Measurements from ENCODE around the gene IDE.

Gene IDE

DNA sequence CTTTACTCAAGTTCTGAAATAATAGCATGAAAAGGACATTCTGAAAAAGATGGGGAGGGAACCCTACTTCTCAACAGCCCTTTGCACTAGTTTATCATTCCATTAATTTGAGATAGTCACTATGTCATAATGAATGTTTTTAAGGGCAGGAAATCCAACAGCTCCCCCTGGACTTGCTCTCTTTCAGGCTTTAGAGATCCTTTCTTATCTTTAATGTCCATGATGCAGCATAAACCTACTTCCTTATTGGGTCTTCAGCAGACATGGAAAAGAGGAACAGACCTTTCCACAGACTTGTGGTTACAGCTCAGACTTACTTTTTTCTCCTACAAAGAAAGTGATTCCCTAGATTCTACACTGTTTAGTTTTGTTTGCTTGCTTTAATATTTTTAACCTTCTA, 87.3 kb downstream of the IDE start:
- H3K4me2 ChIP-seq (ENCODE audit: insufficient read depth, low read length), result no peak overlapping the region
- no peaks in the 10 kb centered on the region for H3K79me2 ChIP-seq (ENCODE audit: insufficient read depth, low read length)
- DNase-seq, result no peak
- no peaks in the 10 kb centered on the region for H3K9me3 ChIP-seq (ENCODE audit: insufficient read depth, low read length, severe bottlenecking)
- H3K9ac ChIP-seq (ENCODE audit: low read depth, low read length), result no peak overlapping the region
- no peak overlapping the region for H2AFZ ChIP-seq (ENCODE audit: low read depth, low read length)
- no peaks in the 10 kb centered on the region for H4K20me1 ChIP-seq (ENCODE audit: insufficient read depth, low read length)
- H3K27me3 ChIP-seq (ENCODE audit: insufficient read depth, low read length, poor library complexity), result no peaks in the 10 kb centered on the region
- no peak overlapping the region for H3K27ac ChIP-seq (ENCODE audit: low read length)
- TF ChIP-seq, protein P1, sequence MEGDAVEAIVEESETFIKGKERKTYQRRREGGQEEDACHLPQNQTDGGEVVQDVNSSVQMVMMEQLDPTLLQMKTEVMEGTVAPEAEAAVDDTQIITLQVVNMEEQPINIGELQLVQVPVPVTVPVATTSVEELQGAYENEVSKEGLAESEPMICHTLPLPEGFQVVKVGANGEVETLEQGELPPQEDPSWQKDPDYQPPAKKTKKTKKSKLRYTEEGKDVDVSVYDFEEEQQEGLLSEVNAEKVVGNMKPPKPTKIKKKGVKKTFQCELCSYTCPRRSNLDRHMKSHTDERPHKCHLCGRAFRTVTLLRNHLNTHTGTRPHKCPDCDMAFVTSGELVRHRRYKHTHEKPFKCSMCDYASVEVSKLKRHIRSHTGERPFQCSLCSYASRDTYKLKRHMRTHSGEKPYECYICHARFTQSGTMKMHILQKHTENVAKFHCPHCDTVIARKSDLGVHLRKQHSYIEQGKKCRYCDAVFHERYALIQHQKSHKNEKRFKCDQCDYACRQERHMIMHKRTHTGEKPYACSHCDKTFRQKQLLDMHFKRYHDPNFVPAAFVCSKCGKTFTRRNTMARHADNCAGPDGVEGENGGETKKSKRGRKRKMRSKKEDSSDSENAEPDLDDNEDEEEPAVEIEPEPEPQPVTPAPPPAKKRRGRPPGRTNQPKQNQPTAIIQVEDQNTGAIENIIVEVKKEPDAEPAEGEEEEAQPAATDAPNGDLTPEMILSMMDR (IDR thresholded peaks at IDR 0.05; ENCODE audit: borderline replicate concordance, extremely low read depth, low read length, poor library complexity, severe bottlenecking), result no peak
- no peak for TF ChIP-seq EZH2 (IDR thresholded peaks at IDR 0.05; ENCODE audit: borderline replicate concordance, low read depth, low read length, severe bottlenecking)
- peaks cover 70% of the 10 kb centered on the region for H3K36me3 ChIP-seq (ENCODE audit: insufficient read depth, low read length)
- ATAC-seq (ENCODE audit: insufficient read depth, low read depth), result no peak
- no peak overlapping the region for H3K4me3 ChIP-seq (ENCODE audit: low read depth in 1 of 2, low read length in 2 of 2)
- no peaks in the 10 kb centered on the region for H3K4me1 ChIP-seq (ENCODE audit: insufficient read depth, low read length)

DNA sequence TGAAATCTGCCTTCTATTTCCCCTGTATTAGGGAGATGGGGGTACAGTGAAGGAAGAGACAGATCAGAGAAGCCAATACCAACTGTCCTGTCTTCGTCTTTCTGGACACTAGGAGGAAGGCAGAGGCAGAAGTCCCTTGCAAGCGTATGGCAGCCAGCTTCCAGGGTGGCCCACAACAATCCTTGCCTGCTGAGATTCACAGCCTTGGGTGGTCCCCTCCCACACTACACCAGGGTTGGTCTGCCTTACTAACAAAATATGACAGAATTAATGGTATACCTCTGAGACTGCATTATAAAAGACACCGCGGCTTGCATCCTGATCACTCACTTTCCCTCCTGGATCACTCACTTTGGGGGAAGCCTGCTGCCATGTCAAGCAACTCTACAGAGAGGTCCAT, 90.4 kb downstream of the IDE start:
- H2AFZ ChIP-seq (ENCODE audit: low read depth, low read length), result no peak overlapping the region
- H3K27ac ChIP-seq (ENCODE audit: low read length), result no peak overlapping the region
- H3K4me1 ChIP-seq (ENCODE audit: insufficient read depth, low read length), result no peaks in the 10 kb centered on the region
- H3K4me2 ChIP-seq (ENCODE audit: insufficient read depth, low read length), result no peak overlapping the region
- TF ChIP-seq, protein P1 (IDR thresholded peaks at IDR 0.05; ENCODE audit: borderline replicate concordance, extremely low read depth, low read length, poor library complexity, severe bottlenecking), result no peak
- no peak for TF ChIP-seq EZH2 (IDR thresholded peaks at IDR 0.05; ENCODE audit: borderline replicate concordance, low read depth, low read length, severe bottlenecking)
- H3K79me2 ChIP-seq (ENCODE audit: insufficient read depth, low read length), result no peaks in the 10 kb centered on the region
- no peaks in the 10 kb centered on the region for H3K27me3 ChIP-seq (ENCODE audit: insufficient read depth, low read length, poor library complexity)
- ATAC-seq (ENCODE audit: insufficient read depth, low read depth), result no peak
- no peaks in the 10 kb centered on the region for H4K20me1 ChIP-seq (ENCODE audit: insufficient read depth, low read length)
- H3K9me3 ChIP-seq (ENCODE audit: insufficient read depth, low read length, severe bottlenecking), result no peaks in the 10 kb centered on the region
- H3K4me3 ChIP-seq (ENCODE audit: low read depth in 1 of 2, low read length in 2 of 2), result no peak overlapping the region
- H3K36me3 ChIP-seq (ENCODE audit: insufficient read depth, low read length), result peaks cover 73% of the 10 kb centered on the region
- no peak for DNase-seq
- no peak overlapping the region for H3K9ac ChIP-seq (ENCODE audit: low read depth, low read length)

DNA sequence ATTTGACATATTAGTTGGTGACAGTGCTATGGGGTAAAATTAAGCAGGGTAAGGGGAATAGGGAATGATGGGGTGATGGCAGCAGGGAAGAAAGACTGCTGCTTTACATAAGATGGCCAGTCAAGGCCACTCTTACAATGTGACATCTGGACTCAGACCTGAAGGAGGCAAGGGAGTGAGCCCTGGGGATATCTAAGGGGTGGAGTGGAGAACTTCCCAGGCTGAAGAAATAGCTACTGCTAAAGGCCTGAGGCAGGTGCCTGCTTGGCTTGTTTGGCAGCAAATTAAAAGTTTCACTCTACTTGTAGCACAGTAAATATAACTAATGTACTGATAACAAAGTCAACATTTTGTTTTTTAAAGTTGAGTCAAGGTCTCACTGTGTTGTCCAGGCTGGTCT, 93.5 kb downstream of the IDE start:
- ATAC-seq (ENCODE audit: insufficient read depth, low read depth) (no peak), DNase-seq (no peak)
- Histone ChIP-seq H3K9me3 (ENCODE audit: insufficient read depth, low read length, severe bottlenecking) (no peaks in the 10 kb centered on the region), H3K9ac (ENCODE audit: low read depth, low read length) (no peak overlapping the region), H3K4me2 (ENCODE audit: insufficient read depth, low read length) (no peak overlapping the region), H3K27me3 (ENCODE audit: insufficient read depth, low read length, poor library complexity) (no peaks in the 10 kb centered on the region), H3K79me2 (ENCODE audit: insufficient read depth, low read length) (no peaks in the 10 kb centered on the region), H3K4me1 (ENCODE audit: insufficient read depth, low read length) (no peaks in the 10 kb centered on the region), H4K20me1 (ENCODE audit: insufficient read depth, low read length) (no peaks in the 10 kb centered on the region), H2AFZ (ENCODE audit: low read depth, low read length) (no peak overlapping the region), H3K4me3 (ENCODE audit: low read depth in 1 of 2, low read length in 2 of 2) (no peak overlapping the region), H3K27ac (ENCODE audit: low read length) (no peak overlapping the region), H3K36me3 (ENCODE audit: insufficient read depth, low read length) (peaks cover 68% of the 10 kb centered on the region)
- TF ChIP-seq EZH2 (IDR thresholded peaks at IDR 0.05; ENCODE audit: borderline replicate concordance, low read depth, low read length, severe bottlenecking), result no peak
- TF ChIP-seq, protein P1 (IDR thresholded peaks at IDR 0.05; ENCODE audit: borderline replicate concordance, extremely low read depth, low read length, poor library complexity, severe bottlenecking), result no peak

DNA sequence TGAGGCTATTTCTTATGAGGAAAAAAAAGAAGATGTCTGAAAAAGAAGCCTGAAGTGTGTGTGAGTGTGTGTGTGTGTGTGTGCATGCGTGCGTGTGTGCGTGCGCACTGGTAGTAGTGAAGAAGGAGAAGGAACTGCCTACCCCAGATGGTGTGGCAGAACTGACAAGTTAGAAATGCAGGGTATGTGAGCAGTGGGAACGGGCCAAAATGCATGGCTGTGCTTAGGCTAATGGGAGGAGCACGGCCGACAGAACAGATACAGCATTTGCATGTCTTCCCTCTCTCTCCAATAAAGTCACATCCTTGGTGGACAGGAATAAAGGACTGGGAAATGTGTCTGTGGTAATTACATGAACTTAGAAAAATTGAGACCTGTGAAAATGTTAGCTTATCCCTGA, 94.3 kb downstream of the IDE start:
- ATAC-seq (ENCODE audit: insufficient read depth, low read depth) (no peak), DNase-seq (no peak)
- H2AFZ ChIP-seq (ENCODE audit: low read depth, low read length), result no peak overlapping the region
- H3K79me2 ChIP-seq (ENCODE audit: insufficient read depth, low read length), result no peaks in the 10 kb centered on the region
- H3K9ac ChIP-seq (ENCODE audit: low read depth, low read length), result no peak overlapping the region
- no peak overlapping the region for H3K27ac ChIP-seq (ENCODE audit: low read length)
- peaks cover 70% of the 10 kb centered on the region for H3K36me3 ChIP-seq (ENCODE audit: insufficient read depth, low read length)
- TF ChIP-seq EZH2 (IDR thresholded peaks at IDR 0.05; ENCODE audit: borderline replicate concordance, low read depth, low read length, severe bottlenecking), result no peak
- TF ChIP-seq, protein P1 (IDR thresholded peaks at IDR 0.05; ENCODE audit: borderline replicate concordance, extremely low read depth, low read length, poor library complexity, severe bottlenecking), result no peak
- H3K4me3 ChIP-seq (ENCODE audit: low read depth in 1 of 2, low read length in 2 of 2), result no peak overlapping the region
- H3K4me2 ChIP-seq (ENCODE audit: insufficient read depth, low read length), result no peak overlapping the region
- H3K4me1 ChIP-seq (ENCODE audit: insufficient read depth, low read length), result no peaks in the 10 kb centered on the region
- no peaks in the 10 kb centered on the region for H3K9me3 ChIP-seq (ENCODE audit: insufficient read depth, low read length, severe bottlenecking)
- no peaks in the 10 kb centered on the region for H4K20me1 ChIP-seq (ENCODE audit: insufficient read depth, low read length)
- H3K27me3 ChIP-seq (ENCODE audit: insufficient read depth, low read length, poor library complexity), result no peaks in the 10 kb centered on the region

Measured in DND-41 (cell line).